MM.1S (cell line): ENCODE data around the gene IL9R.
"Not testable (repeated sequence)": the region's sequence is repeated elsewhere in the genome, so short reads cannot be mapped to it uniquely, and the experiment has no call there.

Source experiments
- DNase-seq: peaks from one replicate; pipeline ENCODE4 v3.0.0-alpha.2; 2015
- H2AFZ ChIP-seq: fragments of 300-600 bp; sonication (generic); 2 replicates; pipeline ENCODE4 v1.6.0; 2016; ENCODE audit warnings: antibody characterized with exemption, low read length
- H3F3A ChIP-seq: fragments of 300-600 bp; sonication (generic); 2 replicates; pipeline ENCODE4 v1.6.1; 2016; ENCODE audit warnings: mild to moderate bottlenecking, antibody characterized with exemption, low read length, moderate library complexity, mixed read lengths; ENCODE audit not compliant: insufficient read depth
- H3K27ac ChIP-seq: fragments of 300-600 bp; sonication (generic); 2 replicates; pipeline ENCODE4 v1.5.1; 2016; ENCODE audit warnings: mild to moderate bottlenecking, low read length
- H3K27me3 ChIP-seq: fragments of 300-600 bp; sonication (generic); replicated peaks from 2 replicates; pipeline ENCODE4 v1.6.0; 2016; ENCODE audit warnings: low read length; ENCODE audit not compliant: insufficient read depth
- H3K36me3 ChIP-seq: fragments of 300-600 bp; sonication (generic); replicated peaks from 2 replicates; pipeline ENCODE4 v1.6.1; 2016; ENCODE audit warnings: mild to moderate bottlenecking, low read length, mixed read lengths; ENCODE audit not compliant: insufficient read depth
- H3K4me1 ChIP-seq: fragments of 300-600 bp; sonication (generic); 2 replicates; pipeline ENCODE4 v1.6.1; 2016; ENCODE audit warnings: low read length, mixed read lengths
- H3K4me2 ChIP-seq: fragments of 300-600 bp; sonication (generic); 2 replicates; pipeline ENCODE4 v1.6.0; 2016; ENCODE audit warnings: low read depth, low read length
- H3K4me3 ChIP-seq: fragments of 300-600 bp; sonication (generic); 2 replicates; pipeline ENCODE4 v1.5.1; 2016; ENCODE audit warnings: low read length, mixed read lengths
- H3K79me2 ChIP-seq: fragments of 300-600 bp; sonication (generic); 2 replicates; pipeline ENCODE4 v1.6.1; 2016; ENCODE audit warnings: mixed run types, low read length, mixed read lengths
- H3K9ac ChIP-seq: fragments of 300-600 bp; sonication (generic); 2 replicates; pipeline ENCODE4 v1.6.1; 2016; ENCODE audit warnings: low read length, mixed read lengths
- H3K9me2 ChIP-seq: fragments of 300-600 bp; sonication (generic); replicated peaks from 2 replicates; pipeline ENCODE4 v1.6.1; 2016; ENCODE audit warnings: mild to moderate bottlenecking, low read length, mixed read lengths; ENCODE audit not compliant: insufficient read depth
- H3K9me3 ChIP-seq: fragments of 300-600 bp; sonication (generic); replicated peaks from 2 replicates; pipeline ENCODE4 v1.6.1; 2016; ENCODE audit warnings: mild to moderate bottlenecking, low read length, mixed read lengths; ENCODE audit not compliant: insufficient read depth
- H4K20me1 ChIP-seq: fragments of 300-600 bp; sonication (generic); 2 replicates; pipeline ENCODE4 v1.6.1; 2016; ENCODE audit warnings: mild to moderate bottlenecking, low read length, moderate library complexity, mixed read lengths; ENCODE audit not compliant: insufficient read depth
- EZH2 ChIP-seq: fragments of 300-600 bp; sonication (generic); optimal IDR thresholded peaks from 2 replicates; pipeline ENCODE3; 2017; ENCODE audit warnings: low read depth, mild to moderate bottlenecking, antibody characterized with exemption, low read length, mixed read lengths
- EZH2phosphoT487 ChIP-seq: fragments of 300-600 bp; sonication (generic); IDR thresholded peaks from 2 replicates; pipeline ENCODE4 v1.6.1; 2018; ENCODE audit warnings: antibody characterized with exemption, low read length
- TF ChIP-seq, protein P1 (sequence below): fragments of 300-600 bp; sonication (generic); IDR thresholded peaks from 2 replicates; pipeline ENCODE4 v1.5.1; 2016; ENCODE audit warnings: antibody characterized with exemption, low read length, mixed read lengths

The IL9R gene

DNA sequence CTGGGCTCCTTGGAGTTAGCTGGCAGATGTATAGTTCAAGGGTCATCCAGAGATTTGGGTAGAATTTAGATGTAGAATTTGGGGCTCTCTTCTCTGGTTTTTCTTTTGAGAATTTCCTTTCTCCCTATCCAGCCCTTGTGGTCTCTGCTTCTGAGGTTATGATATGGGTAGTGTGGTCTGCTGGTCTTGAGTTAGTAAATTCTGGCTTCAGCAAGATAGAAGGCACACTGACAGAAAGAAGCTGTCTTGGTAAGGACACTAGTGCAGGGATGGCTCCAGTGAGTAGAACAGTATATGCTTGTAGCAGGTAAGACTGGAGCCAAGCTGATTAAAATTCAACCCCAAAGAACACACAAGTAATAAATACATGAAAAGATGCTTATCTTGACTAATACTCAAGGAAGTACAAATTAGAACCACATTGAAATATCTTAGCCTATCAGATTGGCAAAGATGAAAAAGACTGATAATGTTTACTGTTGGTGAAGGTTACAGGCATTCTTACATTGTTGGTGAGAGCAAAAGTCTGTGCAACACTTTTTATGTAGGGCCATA is 2.1 kb upstream of the IL9R start:
- H3K4me1 ChIP-seq = no peaks in the 10 kb centered on the region
- H3F3A ChIP-seq = no peaks in the 10 kb centered on the region
- no peak overlapping the region for H3K4me3 ChIP-seq
- H3K9me3 ChIP-seq = no peaks in the 10 kb centered on the region
- no peak overlapping the region for H3K4me2 ChIP-seq
- H3K36me3 ChIP-seq = no peaks in the 10 kb centered on the region
- TF ChIP-seq EZH2 (no peak), EZH2phosphoT487 (no peak)
- TF ChIP-seq, protein P1, sequence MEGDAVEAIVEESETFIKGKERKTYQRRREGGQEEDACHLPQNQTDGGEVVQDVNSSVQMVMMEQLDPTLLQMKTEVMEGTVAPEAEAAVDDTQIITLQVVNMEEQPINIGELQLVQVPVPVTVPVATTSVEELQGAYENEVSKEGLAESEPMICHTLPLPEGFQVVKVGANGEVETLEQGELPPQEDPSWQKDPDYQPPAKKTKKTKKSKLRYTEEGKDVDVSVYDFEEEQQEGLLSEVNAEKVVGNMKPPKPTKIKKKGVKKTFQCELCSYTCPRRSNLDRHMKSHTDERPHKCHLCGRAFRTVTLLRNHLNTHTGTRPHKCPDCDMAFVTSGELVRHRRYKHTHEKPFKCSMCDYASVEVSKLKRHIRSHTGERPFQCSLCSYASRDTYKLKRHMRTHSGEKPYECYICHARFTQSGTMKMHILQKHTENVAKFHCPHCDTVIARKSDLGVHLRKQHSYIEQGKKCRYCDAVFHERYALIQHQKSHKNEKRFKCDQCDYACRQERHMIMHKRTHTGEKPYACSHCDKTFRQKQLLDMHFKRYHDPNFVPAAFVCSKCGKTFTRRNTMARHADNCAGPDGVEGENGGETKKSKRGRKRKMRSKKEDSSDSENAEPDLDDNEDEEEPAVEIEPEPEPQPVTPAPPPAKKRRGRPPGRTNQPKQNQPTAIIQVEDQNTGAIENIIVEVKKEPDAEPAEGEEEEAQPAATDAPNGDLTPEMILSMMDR = no peak
- H2AFZ ChIP-seq = no peak overlapping the region
- no peaks in the 10 kb centered on the region for H4K20me1 ChIP-seq
- H3K79me2 ChIP-seq = no peaks in the 10 kb centered on the region
- no peak for DNase-seq
- no peak overlapping the region for H3K27ac ChIP-seq
- H3K9ac ChIP-seq = no peak overlapping the region
- no peaks in the 10 kb centered on the region for H3K9me2 ChIP-seq
- no peaks in the 10 kb centered on the region for H3K27me3 ChIP-seq

- Histone ChIP-seq H3K9me3 (no peaks in the 10 kb centered on the region), H3K36me3 (no peaks in the 10 kb centered on the region)
These were observed 620 bp downstream of the IL9R start for GRCh38 chrX:155998116-155998515.

DNA sequence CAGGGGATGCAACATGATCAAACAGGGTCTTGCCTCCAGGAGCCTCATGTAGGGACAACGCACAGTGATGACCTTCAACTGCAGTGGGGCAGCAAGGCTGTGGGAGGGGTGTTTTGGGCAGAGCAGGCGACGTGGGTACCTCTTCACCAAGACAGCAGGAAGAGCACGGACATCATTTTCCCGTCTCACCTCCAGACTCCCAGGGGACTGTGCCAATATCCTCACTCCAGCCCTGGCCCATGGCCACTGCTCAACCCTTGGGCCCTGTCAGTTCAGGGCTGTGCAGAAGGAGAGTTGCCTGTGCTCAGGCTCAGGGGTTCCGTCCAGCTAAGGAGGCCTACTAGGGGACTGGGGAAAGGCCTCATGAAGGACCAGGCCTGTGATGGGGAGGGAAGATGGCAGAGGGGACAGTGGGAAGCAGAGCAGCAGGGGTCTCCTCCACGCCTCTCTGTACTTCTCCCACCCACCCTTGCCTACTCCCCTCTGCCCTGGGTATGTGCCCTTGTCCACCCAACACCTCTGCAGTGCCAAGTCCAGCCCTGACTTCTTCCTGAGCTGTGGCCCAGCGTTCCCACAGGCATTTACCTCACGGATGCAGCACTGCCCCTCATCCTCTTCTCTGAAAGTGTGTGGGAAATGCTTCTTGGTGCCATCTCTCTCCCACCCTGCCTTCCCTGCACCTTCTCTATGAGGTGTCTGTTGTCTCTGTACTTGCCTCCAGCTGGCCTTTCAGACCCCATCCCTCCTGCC is 1.4 kb downstream of the IL9R start:
- Histone ChIP-seq H3K4me3 (no peak overlapping the region), H3K9me3 (no peaks in the 10 kb centered on the region)

More at GRCh38 chrX:155998116-155998515, 620 bp downstream of the IL9R start:
- Histone ChIP-seq H3K79me2 (no peaks in the 10 kb centered on the region), H3F3A (no peaks in the 10 kb centered on the region), H3K9me2 (no peaks in the 10 kb centered on the region), H3K27ac (no peak overlapping the region), H2AFZ (no peak overlapping the region), H4K20me1 (no peaks in the 10 kb centered on the region), H3K4me2 (no peak overlapping the region), H3K4me1 (no peaks in the 10 kb centered on the region), H3K9ac (no peak overlapping the region), H3K27me3 (no peaks in the 10 kb centered on the region), H3K4me3 (no peak overlapping the region)
- TF ChIP-seq EZH2 = no peak
- TF ChIP-seq, protein P1 = no peak
- TF ChIP-seq EZH2phosphoT487 = no peak
- DNase-seq = no peak

GRCh38 chrX:155999751-156000150 is 2.3 kb downstream of the IL9R start:
- not testable (repeated sequence) for H3K4me2 ChIP-seq, H2AFZ ChIP-seq, H3K4me1 ChIP-seq, H3F3A ChIP-seq, H4K20me1 ChIP-seq, H3K4me3 ChIP-seq, DNase-seq, H3K27me3 ChIP-seq, H3K9ac ChIP-seq, H3K79me2 ChIP-seq, H3K36me3 ChIP-seq, H3K9me3 ChIP-seq, H3K9me2 ChIP-seq, H3K27ac ChIP-seq

More for the DNA sequence above, 1.4 kb downstream of the IL9R start:
- H3K4me2 ChIP-seq = no peak overlapping the region
- no peaks in the 10 kb centered on the region for H3K79me2 ChIP-seq
- no peaks in the 10 kb centered on the region for H3F3A ChIP-seq
- no peaks in the 10 kb centered on the region for H3K27me3 ChIP-seq
- TF ChIP-seq, protein P1 = no peak
- TF ChIP-seq EZH2 (no peak), EZH2phosphoT487 (no peak)
- no peak overlapping the region for H3K27ac ChIP-seq
- no peaks in the 10 kb centered on the region for H3K36me3 ChIP-seq
- H3K9me2 ChIP-seq = no peaks in the 10 kb centered on the region
- H3K4me1 ChIP-seq = no peaks in the 10 kb centered on the region
- H2AFZ ChIP-seq = no peak overlapping the region
- no peaks in the 10 kb centered on the region for H4K20me1 ChIP-seq
- no peak overlapping the region for H3K9ac ChIP-seq
- no peak for DNase-seq
